GM21526 (cell line): ENCODE results near the gene RPS18.
A peak's percentile ranks its signal among the peaks of the same experiment; 100 is the strongest.
"Not testable (repeated sequence)": the region's sequence is repeated elsewhere in the genome, so short reads cannot be mapped to it uniquely, and the experiment has no call there.

ENCODE experiments used
- ATAC-seq: cut with Tn5 transposase; IDR thresholded peaks from one replicate; pipeline ENCODE4 v1.9.1; 2021; ENCODE audit warnings: moderate library complexity; ENCODE audit not compliant: unreplicated experiment, low FRiP score

RPS18 gene

DNA sequence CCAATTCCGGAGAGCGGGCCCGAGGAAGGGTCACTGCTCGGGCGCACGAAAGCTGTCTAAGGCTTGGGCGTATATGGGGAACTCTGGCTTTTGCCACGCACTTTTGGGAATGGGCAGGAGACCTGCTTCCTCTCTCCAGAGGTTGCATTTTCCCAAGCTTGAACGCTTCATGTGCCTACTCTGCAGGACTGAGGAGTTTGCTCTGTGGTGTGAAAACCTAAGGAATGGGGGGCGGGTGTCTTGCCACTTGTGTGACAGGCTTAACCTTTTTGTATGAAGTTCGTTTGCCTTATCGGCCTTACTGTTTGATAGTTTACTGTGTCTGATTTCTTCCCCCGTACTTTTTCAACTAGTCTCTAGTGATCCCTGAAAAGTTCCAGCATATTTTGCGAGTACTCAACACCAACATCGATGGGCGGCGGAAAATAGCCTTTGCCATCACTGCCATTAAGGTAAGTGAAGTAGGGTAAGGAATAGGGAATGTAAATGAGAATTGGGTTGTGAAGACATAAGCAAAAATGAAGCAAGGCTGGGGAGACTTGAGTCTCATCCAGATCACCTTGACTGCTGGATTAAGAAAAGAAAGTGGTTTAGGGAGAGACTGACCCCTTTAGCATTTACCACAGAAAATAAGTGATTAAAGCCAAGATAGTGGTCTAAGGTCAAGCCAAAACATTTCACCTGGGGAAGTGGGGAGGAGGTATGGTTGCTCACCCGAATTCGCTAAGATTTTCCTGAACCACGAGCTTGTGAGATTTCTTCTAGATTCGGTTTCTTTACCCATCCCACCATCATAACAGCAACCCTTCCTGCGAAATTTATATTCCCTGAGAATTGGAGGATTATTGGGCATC, 627 bp downstream of the RPS18 start:
- ATAC-seq = no peak

DNA sequence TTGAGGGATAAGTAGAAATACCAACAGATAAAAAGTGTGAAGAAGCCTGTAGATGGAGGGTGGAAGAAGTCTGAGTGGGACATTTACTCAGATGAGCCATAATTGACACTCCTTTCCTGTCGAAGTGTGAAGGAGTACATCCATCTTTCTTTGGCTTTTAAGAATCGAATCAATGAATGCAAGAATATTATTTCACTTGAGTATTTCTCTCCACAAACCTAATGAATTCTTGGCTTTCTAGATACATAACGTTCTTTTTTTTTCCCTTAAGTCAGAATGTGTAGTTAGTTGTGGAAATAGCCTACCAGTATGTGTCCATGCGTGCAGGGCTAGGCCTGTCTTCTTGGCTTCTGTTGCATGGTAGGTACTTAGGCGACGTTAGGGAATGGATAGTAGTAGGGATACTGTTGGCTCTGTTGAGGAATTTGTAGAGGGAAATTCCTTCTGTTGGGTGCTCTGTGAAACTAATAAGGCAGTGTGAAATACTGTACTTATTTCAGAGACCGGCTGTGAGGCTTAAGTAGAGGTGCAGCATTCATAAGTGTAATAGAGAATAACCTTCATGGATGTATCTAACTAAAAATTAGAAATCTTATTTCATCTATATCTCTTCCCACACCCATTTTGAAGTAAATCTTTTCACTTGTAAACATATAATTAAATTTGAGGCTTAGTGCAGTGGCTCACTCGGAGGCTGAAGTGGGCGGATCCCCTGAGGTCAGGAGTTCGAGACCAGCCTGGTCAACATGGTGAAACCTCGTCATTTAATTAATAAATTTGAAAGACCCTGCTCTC, 1.5 kb downstream of the RPS18 start:
- ATAC-seq = no peak

DNA sequence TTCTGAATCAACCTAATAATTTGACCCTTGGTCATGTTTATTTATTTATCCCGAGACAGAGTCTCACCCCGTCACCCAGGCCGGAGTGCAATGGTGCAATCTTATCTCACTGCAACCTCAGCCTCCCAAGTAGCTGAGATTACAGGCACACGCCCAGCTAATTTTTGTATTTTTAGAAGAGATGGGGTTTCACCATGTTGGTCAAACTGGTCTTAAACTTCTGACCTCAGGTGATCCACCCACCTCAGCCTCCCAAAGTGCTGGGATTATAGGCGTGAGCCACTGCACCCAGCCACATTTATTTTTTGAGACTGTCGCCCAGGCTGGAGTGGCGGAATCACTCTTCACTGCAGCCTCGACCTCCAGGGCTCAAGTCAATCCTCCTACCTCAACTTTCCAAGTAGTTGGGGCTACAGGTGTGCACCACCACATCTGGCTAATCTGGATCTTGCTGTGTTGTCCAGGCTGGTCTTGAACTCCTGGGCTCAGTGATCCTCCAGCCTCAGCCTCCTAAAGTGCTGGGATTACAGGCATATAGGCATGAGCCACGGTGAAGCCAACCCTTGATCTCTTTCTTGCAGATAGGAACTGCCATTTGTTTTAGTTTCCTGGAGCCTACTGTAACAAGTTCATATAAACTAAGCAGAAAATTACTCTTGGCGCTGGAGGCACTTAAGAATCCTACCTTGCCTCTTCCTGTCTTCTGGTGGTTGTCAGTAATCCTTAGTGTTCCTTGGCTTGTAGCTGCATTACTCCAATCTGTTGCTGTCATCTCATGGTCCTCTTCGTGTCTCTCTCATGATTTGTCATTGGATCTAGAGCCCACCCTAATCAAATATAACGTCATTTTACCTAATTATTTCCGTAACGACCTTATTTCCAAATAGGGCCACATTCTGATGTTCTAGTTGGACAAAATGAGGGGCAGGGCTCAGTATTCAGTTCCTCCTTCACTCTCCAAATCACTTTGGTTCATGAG, 2.3 kb downstream of the RPS18 start:
- no peak for ATAC-seq

DNA sequence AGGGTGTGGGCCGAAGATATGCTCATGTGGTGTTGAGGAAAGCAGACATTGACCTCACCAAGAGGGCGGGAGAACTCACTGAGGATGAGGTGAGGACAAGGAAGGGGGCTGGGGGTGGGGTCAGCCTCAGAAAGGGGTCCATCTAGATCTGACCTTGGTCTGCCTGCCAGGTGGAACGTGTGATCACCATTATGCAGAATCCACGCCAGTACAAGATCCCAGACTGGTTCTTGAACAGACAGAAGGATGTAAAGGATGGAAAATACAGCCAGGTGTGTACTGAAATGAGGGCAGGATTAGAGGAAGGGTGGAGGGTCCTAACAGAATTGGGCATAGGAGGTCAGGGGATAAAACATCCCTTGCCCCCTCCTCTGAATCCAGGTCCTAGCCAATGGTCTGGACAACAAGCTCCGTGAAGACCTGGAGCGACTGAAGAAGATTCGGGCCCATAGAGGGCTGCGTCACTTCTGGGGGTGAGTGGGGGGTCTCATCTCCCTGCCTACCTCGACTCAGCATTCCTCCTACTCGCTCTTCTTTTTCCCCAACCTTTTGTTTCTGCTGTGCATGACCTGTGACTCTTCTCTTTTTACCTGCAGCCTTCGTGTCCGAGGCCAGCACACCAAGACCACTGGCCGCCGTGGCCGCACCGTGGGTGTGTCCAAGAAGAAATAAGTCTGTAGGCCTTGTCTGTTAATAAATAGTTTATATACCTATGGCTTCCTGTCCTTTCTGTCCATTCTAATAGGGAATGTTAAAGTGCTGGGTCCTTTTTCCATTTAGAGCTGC, 4.1 kb downstream of the RPS18 start:
- ATAC-seq = not testable (repeated sequence)

DNA sequence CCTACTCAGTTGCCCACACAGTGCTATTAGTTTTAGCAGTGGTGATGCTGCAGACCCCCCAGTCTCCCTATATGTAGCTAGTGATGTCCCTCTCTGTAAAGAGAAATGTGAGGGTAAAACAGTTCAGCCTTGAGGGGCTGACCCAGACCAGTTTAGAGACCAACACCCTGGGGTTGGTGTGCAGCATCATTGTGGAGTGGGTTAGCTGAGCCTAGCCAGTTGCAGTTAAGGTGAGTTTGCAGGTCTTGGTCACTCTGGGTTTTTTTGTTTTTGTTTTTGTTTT, 4.6 kb downstream of the RPS18 start:
- ATAC-seq = no peak

DNA sequence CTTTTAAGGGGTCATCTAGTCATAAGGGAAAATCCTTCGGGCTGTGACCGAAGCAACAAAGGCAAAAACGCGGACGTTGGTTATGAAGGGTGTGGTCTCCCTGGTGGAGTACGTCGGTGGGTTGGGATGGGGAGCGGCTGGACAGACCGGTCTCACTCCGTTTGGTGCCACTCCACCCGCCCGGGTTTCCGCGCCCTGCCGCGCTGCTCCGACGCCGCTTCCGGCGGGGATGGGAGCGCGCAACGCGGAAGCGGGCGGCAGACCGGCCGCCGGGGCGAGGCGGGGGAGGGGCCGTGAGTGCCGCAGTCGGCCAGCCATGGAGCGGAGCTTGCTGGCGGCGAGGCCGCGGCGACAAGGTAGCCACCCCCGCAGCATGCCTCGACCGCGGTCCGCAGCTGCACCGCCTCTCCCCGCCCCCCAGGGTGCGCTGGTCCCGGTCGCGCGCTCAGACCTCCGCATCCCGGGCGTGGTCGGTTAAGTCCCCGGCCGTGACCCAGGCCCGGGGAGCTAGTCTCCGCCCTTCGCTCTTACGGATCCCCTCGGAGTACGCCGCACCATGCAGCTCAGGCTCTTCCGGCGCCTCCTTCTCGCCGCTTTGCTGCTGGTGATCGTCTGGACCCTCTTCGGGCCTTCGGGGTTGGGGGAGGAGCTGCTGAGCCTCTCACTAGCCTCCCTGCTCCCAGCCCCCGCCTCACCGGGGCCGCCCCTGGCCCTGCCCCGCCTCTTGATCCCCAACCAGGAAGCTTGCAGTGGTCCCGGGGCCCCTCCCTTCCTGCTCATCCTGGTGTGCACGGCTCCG, 5.2 kb downstream of the RPS18 start, which contains the start of gene B3GALT4:
Gene B3GALT4, plus strand, starts transcription at position 260 of the 799 bp plus-strand sequence. Its CDS starts 297 bp downstream, at position 557.
- peak; percentile 36 for ATAC-seq

DNA sequence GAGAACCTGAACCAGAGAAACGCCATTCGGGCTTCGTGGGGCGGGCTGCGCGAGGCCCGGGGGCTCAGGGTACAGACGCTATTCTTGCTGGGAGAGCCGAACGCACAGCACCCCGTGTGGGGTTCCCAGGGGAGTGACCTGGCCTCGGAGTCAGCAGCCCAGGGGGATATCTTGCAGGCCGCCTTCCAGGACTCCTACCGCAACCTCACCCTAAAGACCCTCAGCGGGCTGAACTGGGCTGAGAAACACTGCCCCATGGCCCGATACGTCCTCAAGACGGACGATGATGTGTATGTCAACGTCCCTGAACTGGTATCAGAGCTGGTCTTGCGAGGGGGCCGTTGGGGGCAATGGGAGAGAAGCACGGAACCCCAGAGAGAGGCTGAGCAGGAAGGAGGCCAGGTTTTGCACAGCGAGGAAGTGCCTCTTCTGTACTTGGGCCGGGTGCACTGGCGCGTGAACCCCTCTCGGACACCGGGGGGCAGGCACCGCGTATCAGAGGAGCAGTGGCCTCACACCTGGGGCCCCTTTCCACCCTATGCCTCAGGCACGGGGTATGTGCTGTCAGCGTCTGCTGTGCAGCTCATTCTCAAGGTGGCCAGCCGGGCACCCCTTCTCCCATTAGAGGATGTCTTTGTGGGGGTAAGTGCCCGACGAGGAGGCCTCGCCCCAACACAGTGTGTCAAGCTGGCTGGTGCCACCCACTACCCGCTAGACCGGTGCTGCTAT, 6.0 kb downstream of the RPS18 start:
- peak; percentile 8 for ATAC-seq

DNA sequence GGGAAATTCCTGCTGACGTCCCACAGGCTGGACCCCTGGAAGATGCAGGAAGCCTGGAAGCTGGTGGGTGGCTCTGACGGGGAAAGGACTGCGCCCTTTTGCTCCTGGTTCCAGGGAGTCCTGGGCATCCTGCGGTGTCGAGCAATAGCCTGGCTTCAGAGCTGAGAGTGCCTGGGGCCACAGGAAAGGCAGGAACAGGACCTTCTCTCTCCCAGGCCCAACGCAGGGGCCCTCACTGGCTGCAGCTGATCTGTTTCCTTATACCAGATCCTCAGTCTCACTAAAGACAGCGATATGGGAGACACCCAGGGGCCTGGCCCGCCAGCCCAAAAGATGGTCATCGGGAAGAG, 6.5 kb downstream of the RPS18 start:
- no peak for ATAC-seq

DNA sequence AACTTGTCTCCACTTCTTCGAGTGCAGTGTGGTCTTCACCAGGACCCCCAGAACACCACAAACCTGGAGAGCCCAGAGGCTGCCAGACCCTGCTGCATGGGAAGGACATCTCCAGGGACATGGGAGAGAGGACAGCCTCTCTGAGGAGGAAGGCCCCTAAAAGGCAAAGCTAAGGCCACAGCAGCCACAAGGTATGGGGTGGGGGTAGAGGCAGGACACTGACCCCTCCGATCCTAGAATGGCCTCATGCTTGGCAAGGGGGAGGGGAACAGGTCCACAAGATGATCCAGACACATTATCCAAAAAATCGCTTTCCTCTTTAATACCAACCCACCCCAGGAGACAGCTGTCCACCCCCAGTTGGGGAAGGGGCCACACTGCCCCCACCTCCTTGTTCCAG, 6.9 kb downstream of the RPS18 start:
- ATAC-seq = no peak

DNA sequence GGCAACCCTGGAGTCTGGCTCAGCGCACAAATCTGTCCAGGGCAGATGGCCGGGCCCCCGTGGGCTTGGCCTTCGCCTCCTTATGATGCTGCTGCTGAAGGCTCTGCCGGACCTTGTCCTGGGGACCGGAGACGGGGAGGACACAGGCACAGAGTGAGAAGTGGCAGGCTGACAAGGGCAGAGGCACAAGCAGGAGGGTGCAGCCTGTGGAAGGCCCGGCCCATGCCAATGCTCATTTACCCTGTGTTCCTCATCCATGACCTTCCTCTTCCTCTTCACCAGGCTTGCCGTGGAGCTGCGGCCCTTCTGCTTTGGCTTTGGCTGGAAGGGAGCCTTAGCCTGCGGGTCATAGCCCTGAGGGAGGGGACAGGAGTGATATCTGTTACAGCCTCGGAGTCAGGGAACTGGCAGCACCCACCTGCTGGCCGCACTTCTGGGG, 7.4 kb downstream of the RPS18 start:
- no peak for ATAC-seq

DNA sequence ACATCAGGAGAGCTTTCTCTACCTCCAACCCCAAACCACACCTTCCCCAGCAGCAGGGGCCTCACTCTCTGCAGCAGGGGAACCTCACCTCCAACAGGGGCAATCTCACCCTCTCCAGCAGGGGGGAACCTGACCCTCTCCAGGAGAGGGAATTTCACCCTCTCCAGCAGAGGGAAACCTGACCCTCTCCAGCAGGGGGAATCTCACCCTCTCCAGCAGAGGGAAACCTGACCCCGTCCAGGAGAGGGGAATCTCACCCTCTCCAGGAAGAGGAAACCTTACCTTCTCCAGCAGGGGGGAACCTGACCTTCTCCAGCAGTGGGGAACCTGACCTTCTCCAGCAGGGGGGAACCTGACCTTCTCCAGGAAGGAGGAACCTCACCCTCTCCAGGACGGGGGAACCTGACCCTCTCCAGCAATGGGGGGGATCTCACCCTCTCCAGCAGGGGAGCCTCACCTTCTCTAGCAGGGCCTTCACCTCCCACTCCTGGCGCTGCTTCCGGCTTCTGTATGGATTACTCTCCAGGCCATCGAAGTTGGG, 8.2 kb downstream of the RPS18 start:
- ATAC-seq = no peak

DNA sequence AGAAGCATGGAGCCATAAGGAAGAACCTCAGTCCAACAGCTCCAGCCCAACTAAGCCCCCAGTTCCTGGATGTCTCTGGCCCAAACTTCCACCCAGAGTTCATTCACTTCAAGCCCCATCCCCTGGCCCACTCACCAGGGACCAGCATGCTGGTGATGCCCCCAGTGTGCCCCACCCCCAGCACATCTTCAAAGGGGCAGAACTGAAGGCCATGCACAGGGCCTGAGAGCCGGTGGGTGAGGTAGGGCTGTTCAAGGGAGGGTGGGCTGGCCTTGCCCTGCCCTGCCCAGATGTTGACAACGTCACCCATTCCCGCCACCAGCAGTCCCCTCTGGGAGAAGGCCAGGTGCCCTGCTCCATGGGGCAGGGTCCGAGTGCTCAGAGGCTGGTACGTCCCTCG, 8.7 kb downstream of the RPS18 start:
- ATAC-seq = no peak

DNA sequence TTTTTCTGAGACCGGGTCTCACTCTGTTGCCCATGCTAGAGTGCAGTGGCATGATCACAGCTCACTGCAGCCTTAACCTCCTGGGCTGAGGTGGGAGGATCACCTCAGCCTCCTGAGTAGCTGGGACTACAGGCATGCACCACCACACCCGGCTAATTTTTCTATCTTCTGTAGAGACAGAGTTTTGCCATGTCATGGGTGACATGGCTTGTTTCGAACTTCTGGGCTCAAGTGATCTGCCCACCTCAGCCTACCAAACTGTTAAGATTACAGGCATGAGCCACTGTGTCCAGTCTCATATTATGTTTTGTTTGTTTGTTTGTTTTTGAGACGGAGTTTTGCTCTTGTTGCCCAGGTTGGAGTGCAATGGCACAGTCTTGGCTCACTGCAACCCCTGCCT, 13.3 kb downstream of the RPS18 start:
- ATAC-seq = not testable (repeated sequence)

DNA sequence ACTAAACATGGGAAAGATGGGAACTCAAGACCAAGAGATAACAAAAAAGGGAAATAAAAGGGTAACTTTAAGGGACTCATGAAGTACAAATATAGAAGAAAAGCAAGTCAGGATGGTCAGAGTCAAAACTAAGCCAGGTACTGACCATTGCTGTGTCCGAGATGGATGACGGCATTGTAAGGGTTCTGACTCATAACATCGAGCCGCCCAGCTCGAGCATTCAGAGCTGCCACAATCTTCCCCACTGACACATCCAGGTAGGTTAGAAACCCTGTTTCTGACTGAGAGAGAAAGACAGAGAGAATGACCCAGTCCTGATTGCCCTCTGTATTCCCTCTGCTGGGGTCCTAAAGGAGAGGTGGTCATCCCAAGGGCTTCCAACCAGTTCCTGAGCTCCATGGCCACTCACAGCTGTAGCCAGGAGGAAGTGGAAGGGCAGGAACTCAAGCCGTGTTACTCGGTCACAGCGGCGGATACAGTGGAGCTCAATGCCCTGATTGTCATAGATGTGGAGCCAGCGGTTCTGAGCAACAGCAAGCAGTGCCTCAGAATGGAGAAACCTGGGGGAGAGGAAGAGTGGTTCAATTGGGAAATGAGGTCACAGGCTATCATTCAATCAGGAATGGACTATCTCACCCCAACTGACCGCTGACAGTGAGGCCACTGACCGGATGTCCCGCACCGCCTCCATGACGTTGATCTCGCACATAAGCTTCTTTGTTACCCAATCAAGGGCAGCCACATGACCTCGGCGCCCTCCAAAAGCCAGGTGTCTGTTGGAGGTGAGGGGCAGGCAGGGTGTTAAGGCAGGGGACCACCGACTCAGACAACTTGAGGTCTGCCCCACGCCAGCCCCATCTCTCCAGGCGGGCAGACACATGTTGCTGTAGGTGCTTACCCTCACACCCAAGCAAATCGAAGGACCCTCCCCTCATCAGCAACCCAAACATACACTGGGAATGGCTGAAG, 15.4 kb downstream of the RPS18 start:
- ATAC-seq = no peak

DNA sequence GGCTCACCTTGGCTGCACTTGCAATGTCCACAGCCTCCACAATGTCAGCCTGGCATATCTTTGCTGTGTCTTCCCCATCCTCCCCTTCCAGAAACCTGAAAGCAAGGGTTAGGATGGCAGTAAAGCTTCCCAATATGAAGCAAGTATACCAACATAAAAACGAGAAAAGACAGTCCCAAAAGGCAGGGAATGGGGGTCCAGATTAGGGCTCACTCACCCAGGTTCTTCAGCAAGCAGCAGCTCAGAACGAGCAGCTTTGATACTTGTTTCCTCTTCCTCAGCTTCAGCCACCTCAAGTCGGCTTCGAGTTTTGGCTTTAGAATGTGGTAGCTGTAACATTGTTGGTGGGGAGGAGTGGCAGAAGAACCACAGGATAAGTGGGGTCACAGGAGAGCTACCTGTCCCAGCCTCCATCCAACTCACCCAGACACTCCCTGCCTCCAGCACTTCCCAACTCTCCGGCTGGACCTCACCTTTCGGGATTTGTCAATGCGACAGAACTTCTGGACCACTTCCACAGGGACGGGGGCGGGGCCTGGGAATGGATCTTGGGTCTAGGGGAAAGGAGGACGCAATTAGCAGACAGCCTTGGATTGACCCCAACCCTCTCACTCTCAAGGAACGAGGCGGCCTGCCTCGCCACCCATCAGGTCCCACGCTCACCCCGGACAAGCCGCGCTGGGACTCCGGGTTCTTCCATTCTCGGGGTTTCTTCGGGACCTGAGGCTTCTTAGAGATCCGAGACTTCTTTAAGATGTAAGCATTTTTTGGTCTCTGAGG, 16.5 kb downstream of the RPS18 start:
- peak; percentile 11 for ATAC-seq
